GM18505 (cell line): Measurements from ENCODE around the gene HLA-DMB.

Source experiments
- ATAC-seq: cut with Tn5 transposase; IDR thresholded peaks from one replicate; pipeline ENCODE4 v1.9.1; 2021; ENCODE audit not compliant: unreplicated experiment
- POLR2A ChIP-seq: IDR thresholded peaks from 4 replicates; pipeline ENCODE4 v1.6.1; 2011; ENCODE audit warnings: borderline replicate concordance; ENCODE audit not compliant: insufficient read depth, insufficient read length; ENCODE audit errors: extremely low read depth

The HLA-DMB gene

GRCh38 chr6:32967151-32968091 is 26.6 kb upstream of the HLA-DMB start:
- peak; percentile 18 for TF ChIP-seq POLR2A
- no peak for ATAC-seq

GRCh38 chr6:32964776-32965175 is 23.9 kb upstream of the HLA-DMB start:
- ATAC-seq = no peak
- TF ChIP-seq POLR2A = no peak

GRCh38 chr6:32963866-32964265 is 23.0 kb upstream of the HLA-DMB start:
- ATAC-seq = no peak
- no peak for TF ChIP-seq POLR2A

GRCh38 chr6:32962213-32962826 is 21.5 kb upstream of the HLA-DMB start:
- ATAC-seq = no peak
- no peak for TF ChIP-seq POLR2A

GRCh38 chr6:32960563-32960962 is 19.7 kb upstream of the HLA-DMB start:
- no peak for TF ChIP-seq POLR2A
- no peak for ATAC-seq

GRCh38 chr6:32956176-32956575 is 15.3 kb upstream of the HLA-DMB start:
- TF ChIP-seq POLR2A = no peak
- no peak for ATAC-seq

- no peak for ATAC-seq
- no peak for TF ChIP-seq POLR2A
Observed at GRCh38 chr6:32954986-32955802, 14.4 kb upstream of the HLA-DMB start.

GRCh38 chr6:32954267-32954666 is 13.4 kb upstream of the HLA-DMB start:
- no peak for TF ChIP-seq POLR2A
- ATAC-seq = no peak

GRCh38 chr6:32953775-32954174 is 12.9 kb upstream of the HLA-DMB start:
- TF ChIP-seq POLR2A = no peak

GRCh38 chr6:32952817-32953739 is 12.2 kb upstream of the HLA-DMB start, which contains the start of gene HLA-DMA:
HLA-DMA (minus strand) TSS chr6:32953097; CDS start chr6:32953036, 61 bp downstream.
- peak; percentile 99 for TF ChIP-seq POLR2A
- peak; percentile 73 for ATAC-seq

More at GRCh38 chr6:32953775-32954174, 12.9 kb upstream of the HLA-DMB start:
- ATAC-seq = no peak

- ATAC-seq = no peak
Observed at GRCh38 chr6:32950449-32950848, 9.6 kb upstream of the HLA-DMB start.

GRCh38 chr6:32950010-32950409 is 9.2 kb upstream of the HLA-DMB start:
- ATAC-seq = no peak
- TF ChIP-seq POLR2A = peak; percentile 30

More at GRCh38 chr6:32950449-32950848, 9.6 kb upstream of the HLA-DMB start:
- no peak for TF ChIP-seq POLR2A
